Right lobe of liver (tissue), 6 donors: ENCODE data around the gene ANKH. TPM values are rescaled to one million over a fixed set of nuclear protein-coding genes. Genes with fewer than 3 reads are reported as not detected.
"Not testable (repeated sequence)": the region's sequence is repeated elsewhere in the genome, so short reads cannot be mapped to it uniquely, and the experiment has no call there.

Source experiments
- ATAC-seq, 4 donors: fragments of 200-7000 bp; cut with Tn5 transposase; one replicate each; pipeline ENCODE4 v1.9.1; 2020; ENCODE audit warnings: mild to moderate bottlenecking in 4 of 4, moderate library complexity in 4 of 4
- DNase-seq, 3 donors: peaks; one replicate each; pipeline ENCODE4 v3.0.0-alpha.2; 2020
- H3K27ac ChIP-seq, 3 donors: fragments of 200-600 bp; one replicate each; pipeline ENCODE4 v1.8.0; 2022
- H3K27me3 ChIP-seq, 2 donors: fragments of 200-600 bp; one replicate each; pipeline ENCODE4 v1.8.0; 2022
- H3K36me3 ChIP-seq, 4 donors: fragments of 200-600 bp; sonication (generic) in 1 of 4; one replicate each; pipeline versions ENCODE4 v1.5.1 to v1.8.0; 2017 to 2022; ENCODE audit warnings: control low read depth in 1 of 4
- H3K4me1 ChIP-seq, 4 donors: fragments of 200-600 bp; sonication (generic) in 1 of 4; one replicate each; pipeline versions ENCODE4 v1.5.1 to v1.8.0; 2017 to 2022; ENCODE audit warnings: control low read depth in 1 of 4
- H3K4me3 ChIP-seq, 3 donors: fragments of 200-600 bp; one replicate each; pipeline ENCODE4 v1.8.0; 2022
- H3K9me3 ChIP-seq, 4 donors: fragments of 200-600 bp; sonication (generic) in 1 of 4; one replicate each; pipeline versions ENCODE4 v1.5.1 to v1.8.0; 2017 to 2022; ENCODE audit warnings: control low read depth in 1 of 4
- CTCF ChIP-seq, 4 donors: fragments of 200-600 bp in 3 of 4; fragments of 450-650 bp in 1 of 4; IDR thresholded peaks; one replicate each; pipeline versions ENCODE4 v1.5.1 to v1.8.0; 2016 to 2022; ENCODE audit warnings: antibody characterized with exemption in 4 of 4, mild to moderate bottlenecking in 2 of 4
- POLR2A ChIP-seq: fragments of 450-650 bp; IDR thresholded peaks from one replicate; pipeline ENCODE4 v1.6.1; 2017; ENCODE audit warnings: antibody characterized with exemption, mild to moderate bottlenecking
- WGBS: methylation state at CpG from one replicate; pipeline ENCODE4 v1.1.6; 2018; ENCODE audit warnings: low coverage, low lambda C conversion rate; ENCODE audit not compliant: insufficient coverage; ENCODE audit errors: missing lambda C conversion rate; 5-methylcytosine and 5-hydroxymethylcytosine counted together
- intact Hi-C, 2 donors: fragments of 100-400 bp; cut with DNase I; formaldehyde crosslinking; loops; one replicate each; pipeline versions ENCODE4 v1.11.2 to v1.14.1; 2022
- total RNA-seq, 6 experiments: library from RNA; depleted of rRNA in 2 of 6; stranded (reverse); fragments of >200 nt in 2 of 6; fragmentation: NEBNext Ultra II Directional in 3 of 6; extraction: Animal tissue kit (Norgen Biotek cat#: 25700) in 3 of 6; gene quantifications; one replicate each; pipeline versions ENCODE4 v1.1.0 to v1.2.4, GENCODE V29; 2016 to 2023
- donor health status: DM: no; HTN: yes; CAD: no.
- donor health status: DM: no; HTN: no; CAD: no.
- donor health status: DM: no; HTN: no; CAD: no.
- donor health status: DM: no; HTN: yes; CAD: no.
- donor health status: DM: no; HTN: yes; CAD: no.

Gene ANKH
- total RNA-seq, 6 experiments from 2014 or later, result 38.5 to 121 (median 61.9) TPM

DNA sequence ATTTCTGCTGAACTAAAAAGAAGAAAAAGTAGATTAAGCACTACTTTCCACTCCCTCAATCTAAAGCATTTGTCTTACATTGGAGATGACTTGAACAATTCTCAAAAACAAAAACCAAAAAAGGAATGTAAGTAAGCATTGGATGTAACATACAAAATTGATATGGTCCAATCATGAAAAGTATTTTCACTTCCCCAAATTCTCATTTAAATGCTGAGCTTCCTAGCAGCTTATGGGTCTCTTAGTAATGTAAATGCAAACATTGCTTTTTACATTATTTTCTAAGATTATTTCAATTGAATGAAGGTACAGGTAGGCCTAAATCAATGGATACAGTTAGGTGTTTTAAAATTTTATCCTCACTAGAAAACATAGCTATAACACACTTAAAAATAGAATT is 20.0 kb downstream of the ANKH start:
- no peaks in the 10 kb centered on the region for H3K9me3 ChIP-seq
- ATAC-seq (no peak), DNase-seq (no peak)
- no peak overlapping the region for H3K27ac ChIP-seq
- no peak for TF ChIP-seq POLR2A
- TF ChIP-seq CTCF (IDR thresholded peaks at IDR 0.05), result no peak
- intact Hi-C loops, result no loop called here
- H3K36me3 ChIP-seq, result no peaks in the 10 kb centered on the region
- H3K27me3 ChIP-seq, result no peaks in the 10 kb centered on the region
- H3K4me3 ChIP-seq, result no peak overlapping the region
- H3K4me1 ChIP-seq, result peaks cover 0 to 4% (median 0%) of the 10 kb centered on the region in 4 donors

- Histone ChIP-seq H3K27me3 (no peaks in the 10 kb centered on the region), H3K36me3 (no peaks in the 10 kb centered on the region), H3K4me3 (no peak overlapping the region), H3K4me1 (peaks cover 0 to 4% (median 0%) of the 10 kb centered on the region in 4 donors), H3K9me3 (no peaks in the 10 kb centered on the region), H3K27ac (no peak overlapping the region)
- intact Hi-C loops, result no loop called here
- DNase-seq (no peak), ATAC-seq (no peak)
- WGBS, result 50% methylated on average over 2 of the region's 5 CpGs
- TF ChIP-seq CTCF (IDR thresholded peaks at IDR 0.05) (no peak), POLR2A (no peak)
Measured at GRCh38 chr5:14851050-14851419, 20.5 kb downstream of the ANKH start.

- DNase-seq (no peak), ATAC-seq (no peak)
- WGBS, result 67% methylated on average over 9 of the region's 9 CpGs
- intact Hi-C loops, result no loop called here
- TF ChIP-seq POLR2A (no peak), CTCF (IDR thresholded peaks at IDR 0.05) (no peak)
- Histone ChIP-seq H3K9me3 (no peaks in the 10 kb centered on the region), H3K27me3 (no peaks in the 10 kb centered on the region), H3K27ac (no peak overlapping the region), H3K4me3 (no peak overlapping the region), H3K36me3 (no peaks in the 10 kb centered on the region), H3K4me1 (peaks cover 0 to 4% (median 0%) of the 10 kb centered on the region in 4 donors)
Measured at GRCh38 chr5:14850419-14851049, 21.0 kb downstream of the ANKH start.

GRCh38 chr5:14849516-14850294 is 21.9 kb downstream of the ANKH start:
- TF ChIP-seq POLR2A, result no peak
- TF ChIP-seq CTCF (IDR thresholded peaks at IDR 0.05), result no peak
- intact Hi-C loops, result no loop called here
- Histone ChIP-seq H3K4me1 (peaks cover 0 to 4% (median 0%) of the 10 kb centered on the region in 4 donors), H3K9me3 (no peaks in the 10 kb centered on the region), H3K27me3 (no peaks in the 10 kb centered on the region), H3K36me3 (peaks cover 0 to 2% (median 0%) of the 10 kb centered on the region in 4 donors), H3K4me3 (no peak overlapping the region), H3K27ac (no peak overlapping the region)
- no peak for DNase-seq
- ATAC-seq, result no peak
- WGBS, result 89% methylated on average over 11 of the region's 14 CpGs

- intact Hi-C loops, H3K27me3 ChIP-seq, DNase-seq, H3K4me1 ChIP-seq, H3K27ac ChIP-seq, ATAC-seq, H3K4me3 ChIP-seq, H3K36me3 ChIP-seq, H3K9me3 ChIP-seq: not testable (repeated sequence)
- 66% methylated on average over 3 of the region's 3 CpGs for WGBS
Measured at GRCh38 chr5:14848942-14849341, 22.6 kb downstream of the ANKH start.
